Lower lobe of right lung (tissue), 2 donors: ENCODE results near the gene ZNF664. TPM values are rescaled to one million over a fixed set of nuclear protein-coding genes. Genes with fewer than 3 reads are reported as not detected.

ENCODE experiments used
- ATAC-seq, 2 donors: fragments of 200-7000 bp; cut with Tn5 transposase; one replicate each; pipeline ENCODE4 v1.9.1; 2020 to 2022; ENCODE audit warnings: mild to moderate bottlenecking in 2 of 2, moderate library complexity in 2 of 2
- DNase-seq: peaks from one replicate; pipeline ENCODE4 v3.0.0-alpha.2; 2020
- H3K27ac ChIP-seq: fragments of 200-600 bp; one replicate; pipeline ENCODE4 v1.8.0; 2022
- H3K27me3 ChIP-seq: fragments of 200-600 bp; one replicate; pipeline ENCODE4 v1.8.0; 2022; ENCODE audit warnings: low read depth
- H3K36me3 ChIP-seq: fragments of 200-600 bp; one replicate; pipeline ENCODE4 v1.8.0; 2022; ENCODE audit warnings: mild to moderate bottlenecking
- H3K4me1 ChIP-seq: fragments of 200-600 bp; one replicate; pipeline ENCODE4 v1.8.0; 2022
- H3K4me3 ChIP-seq: fragments of 200-600 bp; one replicate; pipeline ENCODE4 v1.8.0; 2022; ENCODE audit warnings: mild to moderate bottlenecking
- H3K9me3 ChIP-seq: fragments of 200-600 bp; one replicate; pipeline ENCODE4 v1.8.0; 2022
- CTCF ChIP-seq: fragments of 200-600 bp; IDR thresholded peaks from one replicate; pipeline ENCODE4 v1.8.0; 2022; ENCODE audit warnings: antibody characterized with exemption, mild to moderate bottlenecking
- intact Hi-C: fragments of 100-400 bp; cut with DNase I; formaldehyde crosslinking; loops from one replicate; pipeline ENCODE4 v1.11.0; 2022
- total RNA-seq: library from RNA; stranded (reverse); fragmentation: NEBNext Ultra II Directional; extraction: Animal tissue kit (Norgen Biotek cat#: 25700); gene quantifications from one replicate; pipeline ENCODE4 v1.2.1, GENCODE V29; 2021
- donor health status: DM: no; HTN: yes; CAD: no; lungs with severe emphysema.

The ZNF664 gene
- total RNA-seq, 1 donor from 2014 or later: 84.2 TPM

DNA sequence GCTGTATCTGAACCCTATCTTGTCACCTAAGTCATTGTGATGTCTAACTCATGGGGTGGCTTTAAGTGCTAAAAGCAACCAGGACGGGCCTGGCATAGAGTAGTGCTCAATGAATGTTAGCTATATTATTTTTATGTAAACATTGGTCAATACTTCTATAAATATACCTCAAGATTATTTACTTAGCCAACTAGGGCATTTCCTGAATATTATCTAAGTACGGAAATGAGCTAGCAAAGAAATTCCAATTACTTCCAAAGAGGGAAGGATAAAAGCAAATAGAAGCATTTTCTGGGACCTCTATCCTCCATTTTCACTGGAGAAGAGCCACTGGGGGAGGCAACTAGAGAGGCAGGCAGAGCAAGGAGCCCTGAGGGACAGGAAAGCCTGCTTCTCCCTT lies 21.0 kb upstream of the ZNF664 start:
- ATAC-seq (peak; percentile 62 to 81), DNase-seq (no peak)
- intact Hi-C loops: no loop called here
- no peak for TF ChIP-seq CTCF
- Histone ChIP-seq H3K27me3 (no peaks in the 10 kb centered on the region), H3K9me3 (no peaks in the 10 kb centered on the region), H3K4me3 (no peak overlapping the region), H3K27ac (peak overlapping the region; percentile 47), H3K36me3 (no peaks in the 10 kb centered on the region), H3K4me1 (peaks cover 16% of the 10 kb centered on the region)

DNA sequence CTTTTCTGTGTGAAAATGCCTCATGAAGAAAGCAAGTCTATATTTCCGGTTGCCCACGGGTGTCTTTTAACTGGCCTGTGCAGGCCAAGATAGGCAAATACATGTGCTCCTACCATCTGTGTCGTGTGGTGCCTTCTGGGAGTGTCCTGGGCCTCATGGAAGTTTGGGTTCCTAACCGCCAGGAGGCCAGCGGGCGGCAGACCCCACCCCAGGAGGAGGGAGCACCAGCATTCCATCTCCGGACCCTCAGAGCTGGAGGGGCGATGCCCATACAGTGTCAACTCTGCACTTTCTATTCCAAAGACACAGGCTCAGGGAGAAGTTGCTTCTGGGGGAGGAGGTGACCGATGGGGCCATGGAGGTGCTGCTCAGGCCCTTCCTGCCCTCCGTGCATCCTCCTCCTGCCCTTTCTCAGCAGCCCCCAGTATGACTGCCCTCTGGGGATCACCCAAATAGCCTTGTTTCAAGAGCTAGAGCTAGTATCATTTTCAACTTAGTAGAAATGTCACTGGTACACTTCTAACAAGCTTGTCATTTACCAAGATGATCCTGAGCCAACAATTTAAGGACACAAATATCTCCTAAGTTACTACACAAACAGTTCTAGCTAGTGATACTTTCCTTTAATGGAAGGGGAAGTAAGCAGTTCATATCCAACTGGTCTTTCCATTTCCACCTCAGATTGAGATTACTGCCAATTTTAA lies 18.2 kb upstream of the ZNF664 start:
- Histone ChIP-seq H3K4me1 (peaks cover 14% of the 10 kb centered on the region), H3K9me3 (no peaks in the 10 kb centered on the region), H3K4me3 (no peak overlapping the region), H3K27me3 (no peaks in the 10 kb centered on the region), H3K27ac (no peak overlapping the region), H3K36me3 (no peaks in the 10 kb centered on the region)
- DNase-seq (no peak), ATAC-seq (no peak)
- intact Hi-C loops: no loop called here
- TF ChIP-seq CTCF: no peak

DNA sequence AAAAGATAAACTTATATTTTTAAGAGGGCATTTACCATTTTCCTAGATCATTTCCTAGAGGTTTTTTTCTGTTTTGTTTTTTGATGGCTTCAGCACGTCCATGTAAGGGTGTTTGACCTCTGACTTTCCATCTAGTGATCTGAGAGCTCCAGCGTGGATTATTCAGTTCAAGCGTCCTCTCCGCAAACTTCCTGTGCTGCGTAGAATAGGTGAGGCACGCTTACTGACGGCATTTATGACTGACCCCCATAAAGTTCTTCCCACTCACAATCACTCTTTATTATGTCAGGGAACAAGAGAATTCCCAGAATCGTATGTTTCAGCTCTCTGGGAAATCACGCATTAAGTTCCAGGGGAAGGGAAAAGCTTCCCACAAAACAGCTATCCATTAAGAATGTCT lies 16.8 kb upstream of the ZNF664 start:
- Histone ChIP-seq H3K27ac (no peak overlapping the region), H3K4me1 (peaks cover 12% of the 10 kb centered on the region), H3K36me3 (no peaks in the 10 kb centered on the region), H3K9me3 (no peaks in the 10 kb centered on the region), H3K27me3 (no peaks in the 10 kb centered on the region), H3K4me3 (no peak overlapping the region)
- ATAC-seq (no peak), DNase-seq (no peak)
- no peak for TF ChIP-seq CTCF
- intact Hi-C loops: no loop called here

DNA sequence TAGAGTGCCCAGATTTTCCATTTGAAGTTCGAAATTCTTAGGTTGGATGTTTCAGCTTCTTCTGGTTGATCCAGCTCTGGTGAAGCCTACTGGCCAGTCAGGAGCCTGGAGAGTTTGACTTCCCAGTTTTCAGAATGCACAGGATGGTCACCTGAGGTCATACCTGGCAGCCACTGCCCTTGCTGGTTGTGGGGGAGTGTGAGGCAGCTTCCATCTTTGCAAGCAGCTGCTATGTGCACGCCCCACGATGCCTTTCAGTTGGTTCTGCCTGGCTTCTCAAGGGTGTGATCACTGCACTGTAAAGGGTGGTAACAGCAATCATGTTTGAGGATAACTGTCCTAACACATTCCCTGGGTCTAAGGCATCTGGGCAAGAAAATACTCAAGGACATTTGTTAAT lies 15.8 kb upstream of the ZNF664 start:
- intact Hi-C loops: no loop called here
- H3K36me3 ChIP-seq: no peaks in the 10 kb centered on the region
- H3K27ac ChIP-seq: no peak overlapping the region
- H3K4me1 ChIP-seq: peaks cover 2% of the 10 kb centered on the region
- no peaks in the 10 kb centered on the region for H3K27me3 ChIP-seq
- no peak for DNase-seq
- no peak overlapping the region for H3K4me3 ChIP-seq
- ATAC-seq: no peak
- no peaks in the 10 kb centered on the region for H3K9me3 ChIP-seq
- no peak for TF ChIP-seq CTCF

DNA sequence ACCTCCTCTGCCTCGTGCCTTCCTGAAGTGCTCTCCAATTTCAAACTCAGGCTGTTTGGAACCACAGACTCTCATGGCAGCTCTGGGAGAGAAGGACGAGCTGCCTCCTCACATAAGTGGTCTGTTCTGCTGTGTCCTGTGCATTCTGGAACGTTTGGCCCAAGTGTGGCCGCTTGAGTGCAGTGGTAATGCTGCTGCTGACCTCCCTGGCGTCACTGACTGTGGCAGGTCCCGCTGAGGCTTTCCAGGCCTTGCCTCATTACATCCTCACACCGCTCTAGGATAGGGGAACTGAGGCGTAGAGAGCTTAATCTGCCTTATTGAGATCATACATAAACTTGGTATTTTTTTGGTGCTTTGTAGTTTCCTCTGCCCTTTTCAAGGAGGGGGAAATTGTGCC lies 14.6 kb upstream of the ZNF664 start:
- ATAC-seq (peak in 1 of 2 donors; percentile 27), DNase-seq (no peak)
- Histone ChIP-seq H3K4me1 (no peaks in the 10 kb centered on the region), H3K36me3 (no peaks in the 10 kb centered on the region), H3K27me3 (no peaks in the 10 kb centered on the region), H3K9me3 (no peaks in the 10 kb centered on the region), H3K27ac (no peak overlapping the region), H3K4me3 (no peak overlapping the region)
- TF ChIP-seq CTCF: no peak
- intact Hi-C loops: no loop called here
